ENCODE data around the gene GOLGA7B. TPM values are rescaled to one million over a fixed set of nuclear protein-coding genes. Genes with fewer than 3 reads are reported as not detected.

GOLGA7B gene
- total RNA-seq, 1 donor from 2014 or later = 0.29 TPM

DNA sequence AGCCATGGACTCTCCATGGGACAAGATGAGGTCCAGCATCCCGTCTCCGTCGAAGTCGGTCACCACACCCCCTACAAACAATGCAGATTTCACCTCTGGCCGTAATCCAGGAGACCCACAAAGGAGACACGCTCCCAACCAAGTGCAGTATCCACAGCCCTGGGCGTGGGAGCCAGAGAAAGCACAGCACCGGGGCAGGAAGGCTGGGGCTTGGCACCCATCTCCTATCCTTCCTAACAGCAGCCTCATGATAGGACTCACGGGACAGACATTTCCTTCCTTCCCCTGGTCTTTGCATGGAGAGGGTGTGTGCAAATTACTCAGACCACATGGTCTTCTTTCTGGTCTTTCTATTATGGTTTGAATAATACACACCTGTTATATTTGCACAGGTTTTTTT lies 46.3 kb downstream of the GOLGA7B start:
- DNase-seq (ENCODE audit: low spot score) = no peak

DNA sequence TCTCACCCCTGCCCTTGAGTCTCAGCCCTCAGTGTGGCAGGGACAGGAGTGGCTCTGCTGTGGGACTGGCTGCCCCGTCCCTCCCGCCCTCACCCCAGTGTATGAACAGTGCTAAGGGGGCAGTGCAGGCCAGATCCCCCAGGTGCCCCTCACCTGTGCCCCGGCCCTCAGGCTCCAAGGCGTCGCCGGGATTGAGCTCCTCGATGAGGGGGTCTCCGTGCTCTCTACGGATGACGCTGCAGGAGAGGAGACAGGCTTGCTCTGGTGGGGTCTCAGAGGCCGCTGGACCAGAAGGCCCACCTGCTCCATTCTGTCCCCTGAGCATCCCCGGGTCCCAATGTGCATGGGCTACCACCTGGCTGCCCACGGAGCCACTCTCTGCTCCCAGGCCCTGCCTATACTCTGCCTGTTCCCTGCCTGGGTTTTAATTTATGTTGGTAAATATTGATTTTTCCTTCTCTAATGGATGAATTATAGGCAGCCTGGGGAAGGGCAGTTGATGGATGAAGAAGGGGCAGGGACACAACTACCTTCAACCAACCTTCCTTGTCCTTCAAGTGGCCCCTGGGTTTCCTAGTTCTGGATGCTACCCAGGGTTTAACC lies 47.2 kb downstream of the GOLGA7B start:
- no peak for DNase-seq (ENCODE audit: low spot score)

- no peak for DNase-seq (ENCODE audit: low spot score)
Observed at GRCh38 chr10:97898429-97898828, 48.8 kb downstream of the GOLGA7B start.

DNA sequence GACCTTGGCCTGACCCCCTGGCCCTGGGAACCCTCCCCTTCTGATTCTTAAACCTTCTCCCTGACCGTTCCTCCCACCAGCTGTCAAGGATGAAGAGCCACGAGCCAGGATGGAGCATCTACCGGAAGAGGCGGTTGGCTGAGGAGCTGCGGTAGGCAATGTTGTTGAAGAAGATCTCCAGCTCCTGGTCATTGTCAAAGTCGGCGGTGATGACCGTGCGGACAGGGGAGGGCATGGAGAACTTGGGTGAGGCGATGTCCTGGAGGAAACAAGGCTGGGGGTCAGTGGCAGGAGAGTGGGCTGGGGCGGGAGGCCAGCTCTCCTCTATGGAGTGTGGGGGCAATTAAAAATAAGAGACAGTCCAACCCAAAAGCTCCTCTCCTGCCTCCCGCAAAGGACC lies 51.7 kb downstream of the GOLGA7B start:
- no peak for DNase-seq (ENCODE audit: low spot score)

DNA sequence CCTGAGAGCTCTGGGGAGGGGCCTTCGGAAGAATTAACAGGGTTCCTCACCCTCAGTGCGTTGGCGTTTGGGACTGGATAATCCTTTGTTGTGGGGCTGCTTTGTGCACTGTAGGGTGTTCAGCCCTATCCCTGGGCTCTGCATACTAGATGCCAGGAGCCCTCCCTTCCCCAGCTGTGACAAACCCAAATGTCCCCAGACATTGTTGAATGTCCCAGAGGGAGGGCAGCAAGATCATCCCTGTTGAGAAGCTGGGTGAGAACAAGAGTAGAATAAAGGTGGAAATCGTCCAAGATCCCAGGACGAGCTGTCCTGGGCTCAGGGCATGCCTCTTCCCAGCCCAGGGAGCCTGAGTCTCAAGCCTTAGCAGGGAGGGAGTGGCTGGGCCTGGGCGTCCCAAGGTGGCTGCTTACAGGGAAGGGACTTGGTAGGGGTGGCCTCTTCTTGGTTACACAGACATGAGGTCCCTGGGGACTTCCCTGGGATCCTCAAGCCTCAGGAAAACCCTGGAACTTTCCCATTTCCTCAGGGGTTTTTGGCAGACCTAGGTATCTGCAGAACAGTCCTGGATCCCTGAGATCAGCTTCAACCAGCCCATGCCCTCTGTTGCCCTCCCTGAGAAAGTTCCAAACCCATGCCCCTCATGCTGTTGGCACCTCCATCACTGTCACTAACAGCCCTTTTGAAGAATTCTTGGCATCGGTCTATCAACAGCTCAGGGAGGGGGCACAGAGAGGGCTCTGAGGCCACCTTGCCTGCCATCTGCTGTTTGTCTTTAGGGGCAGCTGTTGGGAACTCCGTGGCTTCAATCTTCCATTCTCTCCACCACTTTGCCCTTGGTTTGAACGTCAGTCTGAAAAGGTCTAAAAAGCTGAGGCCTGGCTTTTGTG lies 53.7 kb downstream of the GOLGA7B start:
- no peak for DNase-seq (ENCODE audit: low spot score)

GRCh38 chr10:97904018-97904381 lies 54.4 kb downstream of the GOLGA7B start:
- no peak for DNase-seq (ENCODE audit: low spot score)

DNA sequence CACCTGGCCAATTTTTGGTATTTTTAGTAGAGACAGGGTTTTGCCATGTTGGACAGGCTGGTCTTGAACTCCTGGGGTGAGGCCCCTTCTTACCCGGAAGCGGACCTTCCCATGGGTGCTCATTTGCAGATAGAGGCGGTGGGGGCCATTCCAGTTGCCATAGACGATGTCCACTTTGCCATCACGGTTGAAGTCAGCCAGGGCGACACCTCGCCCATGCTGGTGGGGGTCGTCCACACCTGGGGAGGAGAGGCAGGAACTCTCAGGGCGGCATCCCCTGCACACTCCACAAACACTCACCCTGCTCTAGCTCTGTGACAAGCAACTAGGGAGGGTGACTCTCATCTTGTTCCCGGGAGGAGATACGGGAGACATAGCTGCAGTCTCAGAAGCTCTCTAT lies 54.9 kb downstream of the GOLGA7B start:
- no peak for DNase-seq (ENCODE audit: low spot score)

- no peak for DNase-seq (ENCODE audit: low spot score)
Observed at GRCh38 chr10:97905276-97905675, 55.6 kb downstream of the GOLGA7B start.

DNA sequence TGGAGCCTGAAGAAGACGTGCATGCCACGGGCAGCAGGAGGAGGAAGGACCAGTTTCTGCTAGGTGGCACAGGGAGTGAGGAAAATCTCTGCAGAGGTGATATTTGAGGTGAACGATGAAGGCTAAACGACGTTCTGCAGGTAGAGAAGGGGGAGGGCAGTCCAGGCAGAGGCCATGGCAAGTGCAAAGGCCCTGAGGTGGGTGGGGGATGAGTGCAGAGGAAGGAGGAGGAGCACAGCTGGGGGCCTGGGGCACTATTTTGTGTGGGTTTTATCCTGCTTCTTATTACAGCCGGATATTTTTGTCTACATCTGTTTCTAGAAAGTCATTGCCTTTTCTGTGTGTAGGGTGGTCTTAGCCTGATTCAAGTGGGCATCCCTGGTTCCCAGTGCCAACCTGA lies 57.6 kb downstream of the GOLGA7B start:
- no peak for DNase-seq (ENCODE audit: low spot score)

- DNase-seq (ENCODE audit: low spot score) = no peak
Observed at GRCh38 chr10:97907830-97908229, 58.2 kb downstream of the GOLGA7B start.

GRCh38 chr10:97910661-97911060 lies 61.0 kb downstream of the GOLGA7B start:
- DNase-seq (ENCODE audit: low spot score) = no peak

- DNase-seq (ENCODE audit: low spot score) = no peak
Observed at GRCh38 chr10:97911217-97911616, 61.6 kb downstream of the GOLGA7B start.

GRCh38 chr10:97913193-97913592 lies 63.5 kb downstream of the GOLGA7B start:
- DNase-seq (ENCODE audit: low spot score) = no peak

- DNase-seq (ENCODE audit: low spot score) = no peak
Observed at GRCh38 chr10:97913614-97914013, 64.0 kb downstream of the GOLGA7B start.

DNA sequence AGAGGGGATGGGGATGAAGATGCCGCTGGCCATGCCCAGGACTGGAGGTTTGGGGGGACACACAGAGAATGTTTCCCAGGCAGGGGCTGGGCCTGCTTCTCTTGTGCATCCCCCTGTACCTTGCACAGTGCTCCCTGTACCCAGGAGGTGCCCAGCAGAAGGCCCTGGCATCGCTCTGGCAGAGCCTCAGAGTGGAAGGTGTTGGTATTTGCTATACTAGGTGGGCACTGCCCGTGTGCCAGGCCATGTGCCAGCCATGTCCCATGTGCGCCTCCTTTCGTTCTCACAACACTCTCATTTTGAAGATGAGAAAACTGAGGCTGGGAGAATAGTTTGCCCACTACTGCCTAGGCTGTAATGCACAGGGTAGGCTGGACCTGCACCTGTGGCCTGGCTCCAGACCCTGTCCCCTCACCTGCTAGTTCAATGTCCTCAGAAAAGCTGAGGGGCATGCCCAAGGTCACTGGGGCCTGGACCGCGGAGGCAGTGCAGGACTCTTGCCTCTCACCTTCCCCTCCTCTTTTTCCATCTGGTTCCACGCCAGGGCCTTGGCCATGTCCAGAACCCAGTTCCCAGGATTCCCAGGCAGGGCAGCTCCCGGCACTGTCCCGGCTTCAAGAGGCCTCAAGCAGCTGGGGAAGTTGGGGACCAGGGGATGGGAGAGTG lies 64.7 kb downstream of the GOLGA7B start:
- DNase-seq (ENCODE audit: low spot score) = no peak

DNA sequence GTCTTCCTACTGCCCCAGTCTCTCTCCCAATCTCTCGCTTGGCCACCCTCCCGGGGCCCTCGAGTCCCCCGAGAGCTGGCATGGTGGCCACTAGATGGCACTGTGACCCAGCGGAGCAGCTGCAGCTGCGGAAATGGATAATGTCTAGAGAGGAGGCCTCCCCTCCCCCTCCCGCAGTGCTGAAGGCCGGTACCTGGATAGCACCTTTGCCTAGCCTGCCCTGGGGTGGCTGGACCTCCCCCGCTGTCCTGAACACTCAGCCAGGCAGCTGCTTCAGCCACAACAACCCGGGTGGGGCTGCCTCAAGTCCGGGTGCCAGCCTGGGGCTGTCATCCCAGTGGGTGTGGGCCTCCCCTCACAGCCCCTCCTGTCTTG lies 65.2 kb downstream of the GOLGA7B start:
- DNase-seq (ENCODE audit: low spot score) = peak; percentile 77

GRCh38 chr10:97915346-97916131 lies 65.9 kb downstream of the GOLGA7B start:
- no peak for DNase-seq (ENCODE audit: low spot score)

DNA sequence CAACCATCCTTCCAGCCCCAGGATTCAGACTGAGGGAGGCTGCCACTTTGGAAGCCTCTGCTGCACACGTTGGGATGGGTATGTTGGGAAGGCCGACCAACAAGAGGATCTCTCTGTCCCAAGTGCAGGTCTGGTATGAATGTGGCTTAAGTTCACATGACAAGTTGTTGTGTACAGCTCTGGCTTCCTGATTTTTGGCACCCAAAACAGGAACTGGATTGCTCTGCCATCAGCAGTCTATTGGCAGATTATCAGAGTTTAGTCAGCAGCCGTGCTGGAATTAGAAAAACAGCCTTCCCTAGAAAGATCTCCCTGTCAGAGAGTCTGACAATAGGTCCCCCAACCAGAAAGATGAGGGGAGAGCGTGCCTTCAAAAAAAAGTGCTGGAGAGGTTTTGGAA lies 66.9 kb downstream of the GOLGA7B start:
- no peak for DNase-seq (ENCODE audit: low spot score)

DNA sequence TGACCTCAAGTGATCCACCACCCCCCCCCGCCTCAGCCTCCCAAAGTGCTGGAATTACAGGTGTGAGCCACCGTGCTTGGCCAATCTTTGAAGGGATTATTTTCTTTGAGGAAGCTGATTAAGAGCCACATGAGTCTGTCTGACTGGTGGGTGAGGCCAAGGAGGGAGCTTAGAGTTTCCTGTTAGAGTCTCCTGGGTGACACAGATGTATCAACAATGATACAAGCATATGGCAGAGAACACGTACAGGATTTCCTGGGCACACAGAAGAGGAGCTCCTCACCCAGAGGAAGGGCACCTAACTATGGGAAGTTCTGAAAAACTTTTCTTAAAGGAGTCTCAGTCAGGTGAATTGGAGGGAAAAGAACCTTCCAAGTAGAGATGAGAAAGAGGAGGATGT lies 69.4 kb downstream of the GOLGA7B start:
- no peak for DNase-seq (ENCODE audit: low spot score)

DNA sequence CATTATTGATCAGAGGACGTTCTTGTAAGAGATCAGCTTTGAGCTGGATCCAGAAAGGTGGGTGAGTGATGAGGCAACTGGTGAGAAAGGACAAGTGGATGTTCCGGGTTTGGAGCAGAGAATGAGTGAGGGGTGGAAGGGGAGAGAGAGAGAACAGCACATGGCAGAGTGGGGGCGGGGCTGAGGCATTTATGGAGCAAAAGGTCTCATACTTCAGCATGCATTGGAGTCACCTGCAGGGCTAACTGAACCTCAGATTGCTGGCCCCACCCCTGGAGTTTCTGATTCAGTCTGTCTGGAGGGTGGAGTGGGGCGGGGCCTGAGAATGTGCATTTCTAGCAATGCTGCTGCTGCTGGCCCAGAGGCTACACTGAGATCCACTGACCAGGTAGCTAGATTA lies 71.2 kb downstream of the GOLGA7B start:
- no peak for DNase-seq (ENCODE audit: low spot score)

Measured in ureter (tissue), 1 donor.